Measurements from ENCODE around the gene GBX2.

GBX2 gene

DNA sequence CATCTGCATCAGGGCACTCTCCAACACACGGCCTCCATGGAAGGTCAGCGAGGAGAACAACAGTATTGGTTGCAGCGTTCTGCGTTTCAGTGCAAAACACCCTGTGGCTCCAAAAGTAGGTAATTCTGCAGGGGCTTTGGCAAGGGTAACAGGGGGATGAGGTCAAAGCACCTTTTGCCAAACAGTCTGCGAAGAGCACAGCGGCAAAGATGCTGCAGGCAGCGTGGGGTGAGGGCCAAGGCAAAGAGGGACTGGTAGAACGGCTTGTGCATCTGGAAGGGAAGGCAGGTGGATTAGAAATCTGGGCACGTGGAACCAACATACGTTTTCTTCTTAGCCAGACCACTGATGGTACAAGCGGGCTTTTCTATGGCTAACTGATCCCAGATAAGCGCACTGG, 26.6 kb upstream of the GBX2 start:
- TF ChIP-seq SIN3A (IDR thresholded peaks at IDR 0.05; ENCODE audit: borderline replicate concordance, insufficient read depth, low read length) = no peak
- no peak for TF ChIP-seq POLR2AphosphoS5 (IDR thresholded peaks at IDR 0.05; ENCODE audit: low read depth, low read length)
- no peak for TF ChIP-seq TAF1 (IDR thresholded peaks at IDR 0.05; ENCODE audit: borderline replicate concordance, insufficient read depth, low read length)
- TF ChIP-seq, protein P1, sequence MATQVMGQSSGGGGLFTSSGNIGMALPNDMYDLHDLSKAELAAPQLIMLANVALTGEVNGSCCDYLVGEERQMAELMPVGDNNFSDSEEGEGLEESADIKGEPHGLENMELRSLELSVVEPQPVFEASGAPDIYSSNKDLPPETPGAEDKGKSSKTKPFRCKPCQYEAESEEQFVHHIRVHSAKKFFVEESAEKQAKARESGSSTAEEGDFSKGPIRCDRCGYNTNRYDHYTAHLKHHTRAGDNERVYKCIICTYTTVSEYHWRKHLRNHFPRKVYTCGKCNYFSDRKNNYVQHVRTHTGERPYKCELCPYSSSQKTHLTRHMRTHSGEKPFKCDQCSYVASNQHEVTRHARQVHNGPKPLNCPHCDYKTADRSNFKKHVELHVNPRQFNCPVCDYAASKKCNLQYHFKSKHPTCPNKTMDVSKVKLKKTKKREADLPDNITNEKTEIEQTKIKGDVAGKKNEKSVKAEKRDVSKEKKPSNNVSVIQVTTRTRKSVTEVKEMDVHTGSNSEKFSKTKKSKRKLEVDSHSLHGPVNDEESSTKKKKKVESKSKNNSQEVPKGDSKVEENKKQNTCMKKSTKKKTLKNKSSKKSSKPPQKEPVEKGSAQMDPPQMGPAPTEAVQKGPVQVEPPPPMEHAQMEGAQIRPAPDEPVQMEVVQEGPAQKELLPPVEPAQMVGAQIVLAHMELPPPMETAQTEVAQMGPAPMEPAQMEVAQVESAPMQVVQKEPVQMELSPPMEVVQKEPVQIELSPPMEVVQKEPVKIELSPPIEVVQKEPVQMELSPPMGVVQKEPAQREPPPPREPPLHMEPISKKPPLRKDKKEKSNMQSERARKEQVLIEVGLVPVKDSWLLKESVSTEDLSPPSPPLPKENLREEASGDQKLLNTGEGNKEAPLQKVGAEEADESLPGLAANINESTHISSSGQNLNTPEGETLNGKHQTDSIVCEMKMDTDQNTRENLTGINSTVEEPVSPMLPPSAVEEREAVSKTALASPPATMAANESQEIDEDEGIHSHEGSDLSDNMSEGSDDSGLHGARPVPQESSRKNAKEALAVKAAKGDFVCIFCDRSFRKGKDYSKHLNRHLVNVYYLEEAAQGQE (IDR thresholded peaks at IDR 0.05; ENCODE audit: insufficient read depth in 1 of 2, low read depth in 2 of 2, low read length in 2 of 2) = no peak

DNA sequence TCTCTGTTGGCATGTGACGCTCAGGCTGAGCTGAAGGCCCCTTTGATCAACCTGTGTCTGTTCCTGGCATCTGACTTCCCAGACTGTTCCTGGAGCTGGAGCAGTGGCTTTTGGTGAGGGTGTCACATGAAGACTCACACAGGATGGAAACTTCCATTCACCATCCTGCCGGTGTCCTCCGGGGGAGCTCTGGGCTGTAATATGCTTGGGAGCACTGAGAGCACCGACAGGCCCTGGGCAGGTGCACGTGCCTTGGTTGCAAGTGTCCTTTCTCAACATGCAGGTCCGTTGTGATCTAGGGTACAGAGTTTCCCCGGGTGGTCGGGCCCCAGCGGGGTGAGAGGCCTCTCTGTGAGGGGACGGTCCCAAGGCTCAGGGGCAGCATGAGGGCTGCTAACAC, 24.8 kb upstream of the GBX2 start:
- TF ChIP-seq TAF1 (IDR thresholded peaks at IDR 0.05; ENCODE audit: borderline replicate concordance, insufficient read depth, low read length) = no peak
- TF ChIP-seq, protein P1 (IDR thresholded peaks at IDR 0.05; ENCODE audit: insufficient read depth in 1 of 2, low read depth in 2 of 2, low read length in 2 of 2) = no peak

DNA sequence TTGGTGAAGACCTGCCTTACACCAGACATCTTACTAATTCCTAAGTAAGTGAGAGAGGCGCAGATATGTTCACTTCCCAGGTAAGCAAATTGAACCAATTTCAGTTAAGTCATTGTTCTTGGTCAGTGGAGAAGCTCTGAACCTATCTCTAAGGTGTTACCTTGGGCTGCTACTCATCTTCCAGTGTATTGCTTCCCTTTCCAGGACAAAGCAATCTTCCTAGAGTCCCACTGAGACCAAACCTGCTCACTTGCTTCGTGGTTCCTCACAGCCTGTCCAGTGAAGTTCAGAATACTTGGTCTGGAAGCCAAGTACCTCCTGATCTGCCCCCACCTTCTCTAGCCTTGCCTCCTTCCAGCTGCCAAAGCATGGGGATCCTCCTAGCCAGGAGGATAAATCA, 22.5 kb upstream of the GBX2 start:
- TF ChIP-seq SIN3A (IDR thresholded peaks at IDR 0.05; ENCODE audit: borderline replicate concordance, insufficient read depth, low read length) (no peak), FOXP2 (optimal IDR thresholded peaks at IDR 0.05; ENCODE audit: borderline replicate concordance, extremely low read depth, extremely low read length, insufficient read depth) (no peak), TAF1 (IDR thresholded peaks at IDR 0.05; ENCODE audit: borderline replicate concordance, insufficient read depth, low read length) (no peak), POLR2AphosphoS5 (IDR thresholded peaks at IDR 0.05; ENCODE audit: low read depth, low read length) (no peak)
- TF ChIP-seq, protein P1 (IDR thresholded peaks at IDR 0.05; ENCODE audit: insufficient read depth in 1 of 2, low read depth in 2 of 2, low read length in 2 of 2) = no peak

DNA sequence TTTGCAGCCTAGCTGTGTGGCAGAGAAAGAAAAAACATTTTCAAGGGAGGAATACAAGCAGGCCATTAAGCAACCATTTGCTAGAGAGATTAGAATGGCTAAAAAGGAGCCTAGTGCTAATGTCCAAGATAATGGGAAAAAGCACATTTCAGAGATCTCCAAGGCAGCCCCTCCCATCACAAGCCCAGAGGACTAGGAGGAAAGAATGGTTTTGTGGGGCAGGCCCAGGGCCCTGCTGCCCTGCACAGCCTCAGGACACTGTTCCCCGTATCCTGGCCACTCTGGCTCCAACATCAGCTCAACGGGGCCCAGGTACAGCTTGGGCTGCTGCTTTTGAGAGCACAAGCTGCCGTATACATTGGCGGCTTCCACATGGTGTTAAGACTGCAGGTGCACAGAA, 16.5 kb upstream of the GBX2 start:
- TF ChIP-seq POLR2AphosphoS5 (IDR thresholded peaks at IDR 0.05; ENCODE audit: low read depth, low read length) (no peak), SIN3A (IDR thresholded peaks at IDR 0.05; ENCODE audit: borderline replicate concordance, insufficient read depth, low read length) (no peak), FOXP2 (optimal IDR thresholded peaks at IDR 0.05; ENCODE audit: borderline replicate concordance, extremely low read depth, extremely low read length, insufficient read depth) (no peak), TAF1 (IDR thresholded peaks at IDR 0.05; ENCODE audit: borderline replicate concordance, insufficient read depth, low read length) (no peak)
- TF ChIP-seq, protein P1 (IDR thresholded peaks at IDR 0.05; ENCODE audit: insufficient read depth in 1 of 2, low read depth in 2 of 2, low read length in 2 of 2) = no peak

DNA sequence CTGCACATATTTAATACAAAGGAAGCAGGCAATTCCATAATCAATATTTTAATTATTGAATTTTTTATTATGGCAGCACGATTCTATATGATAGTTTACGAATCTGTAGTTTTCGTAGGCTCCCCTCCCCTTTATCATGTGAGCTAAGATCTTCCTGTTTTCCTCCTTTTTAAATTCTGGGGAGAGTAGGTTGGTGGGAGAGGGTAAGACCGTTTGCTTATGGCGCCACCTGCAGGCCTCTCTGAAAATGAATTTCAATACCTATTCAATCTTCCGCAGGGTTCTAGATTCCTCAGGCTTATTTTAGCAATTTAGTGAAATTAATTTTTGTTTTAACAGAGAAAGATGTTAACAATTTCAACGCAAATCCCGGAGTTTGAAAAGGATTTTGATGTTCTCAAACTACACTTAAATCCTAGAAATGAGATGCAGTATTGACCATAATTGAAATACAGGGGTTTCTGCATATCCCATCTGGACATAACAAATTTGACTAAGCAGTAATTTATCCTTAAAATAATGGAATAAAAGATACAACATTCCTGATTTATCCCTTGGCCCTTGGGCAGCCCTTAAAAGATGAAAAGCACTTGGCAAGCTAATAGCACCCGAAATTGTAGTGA, 12.8 kb upstream of the GBX2 start:
- TF ChIP-seq FOXP2 (optimal IDR thresholded peaks at IDR 0.05; ENCODE audit: borderline replicate concordance, extremely low read depth, extremely low read length, insufficient read depth) (no peak), TAF1 (IDR thresholded peaks at IDR 0.05; ENCODE audit: borderline replicate concordance, insufficient read depth, low read length) (no peak), SIN3A (IDR thresholded peaks at IDR 0.05; ENCODE audit: borderline replicate concordance, insufficient read depth, low read length) (no peak), POLR2AphosphoS5 (IDR thresholded peaks at IDR 0.05; ENCODE audit: low read depth, low read length) (no peak)
- TF ChIP-seq, protein P1 (IDR thresholded peaks at IDR 0.05; ENCODE audit: insufficient read depth in 1 of 2, low read depth in 2 of 2, low read length in 2 of 2) = no peak

Data from PFSK-1 (cell line).